Epithelial cell of proximal tubule (primary cell): ENCODE measurements around the gene ALMS1. TPM values are rescaled to one million over a fixed set of nuclear protein-coding genes. Genes with fewer than 3 reads are reported as not detected.
"Not testable (repeated sequence)": the region's sequence is repeated elsewhere in the genome, so short reads cannot be mapped to it uniquely, and the experiment has no call there.

Experiments
- DNase-seq: peaks from one replicate; pipeline ENCODE4 v3.0.0-alpha.2; 2011; ENCODE audit warnings: low read depth
- H3K4me3 ChIP-seq: 2 replicates; pipeline ENCODE4 v1.5.1; 2011; ENCODE audit warnings: low read depth, mild to moderate bottlenecking, low read length
- total RNA-seq: library from RNA; depleted of rRNA; stranded (reverse); fragments of >200 nt; gene quantifications from 2 replicates; pipeline ENCODE4 v1.2.3, GENCODE V29; 2015
- TF ChIP-seq, protein P1 (sequence below): conservative IDR thresholded peaks from 2 replicates; pipeline ENCODE4 v1.5.1; 2012; ENCODE audit warnings: low read depth, mild to moderate bottlenecking, low read length

ALMS1 gene
- total RNA-seq, 1 donor from 2014 or later, result 16.3 TPM

DNA sequence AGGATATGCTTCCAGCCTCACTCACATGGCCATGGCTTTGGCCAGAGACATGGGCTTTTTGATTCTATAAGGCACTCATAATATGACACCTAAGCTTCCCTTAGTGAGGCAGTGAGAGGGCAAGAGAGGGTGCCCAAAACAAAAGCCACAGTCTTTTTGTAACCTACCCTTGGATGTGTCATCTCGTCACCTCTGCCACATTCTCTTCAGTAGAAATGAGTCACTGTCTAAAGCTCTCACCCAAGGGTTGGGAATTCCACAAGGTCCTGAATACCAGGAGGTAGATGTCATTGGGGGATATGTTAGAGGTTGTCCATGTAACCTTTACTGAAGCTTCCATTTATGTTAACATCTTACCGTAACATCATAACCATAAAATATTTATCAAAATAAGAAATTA lies 108.4 kb downstream of the ALMS1 start:
- peak; percentile 6 for DNase-seq
- H3K4me3 ChIP-seq, result no peak overlapping the region
- TF ChIP-seq, protein P1, sequence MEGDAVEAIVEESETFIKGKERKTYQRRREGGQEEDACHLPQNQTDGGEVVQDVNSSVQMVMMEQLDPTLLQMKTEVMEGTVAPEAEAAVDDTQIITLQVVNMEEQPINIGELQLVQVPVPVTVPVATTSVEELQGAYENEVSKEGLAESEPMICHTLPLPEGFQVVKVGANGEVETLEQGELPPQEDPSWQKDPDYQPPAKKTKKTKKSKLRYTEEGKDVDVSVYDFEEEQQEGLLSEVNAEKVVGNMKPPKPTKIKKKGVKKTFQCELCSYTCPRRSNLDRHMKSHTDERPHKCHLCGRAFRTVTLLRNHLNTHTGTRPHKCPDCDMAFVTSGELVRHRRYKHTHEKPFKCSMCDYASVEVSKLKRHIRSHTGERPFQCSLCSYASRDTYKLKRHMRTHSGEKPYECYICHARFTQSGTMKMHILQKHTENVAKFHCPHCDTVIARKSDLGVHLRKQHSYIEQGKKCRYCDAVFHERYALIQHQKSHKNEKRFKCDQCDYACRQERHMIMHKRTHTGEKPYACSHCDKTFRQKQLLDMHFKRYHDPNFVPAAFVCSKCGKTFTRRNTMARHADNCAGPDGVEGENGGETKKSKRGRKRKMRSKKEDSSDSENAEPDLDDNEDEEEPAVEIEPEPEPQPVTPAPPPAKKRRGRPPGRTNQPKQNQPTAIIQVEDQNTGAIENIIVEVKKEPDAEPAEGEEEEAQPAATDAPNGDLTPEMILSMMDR, result no peak

DNA sequence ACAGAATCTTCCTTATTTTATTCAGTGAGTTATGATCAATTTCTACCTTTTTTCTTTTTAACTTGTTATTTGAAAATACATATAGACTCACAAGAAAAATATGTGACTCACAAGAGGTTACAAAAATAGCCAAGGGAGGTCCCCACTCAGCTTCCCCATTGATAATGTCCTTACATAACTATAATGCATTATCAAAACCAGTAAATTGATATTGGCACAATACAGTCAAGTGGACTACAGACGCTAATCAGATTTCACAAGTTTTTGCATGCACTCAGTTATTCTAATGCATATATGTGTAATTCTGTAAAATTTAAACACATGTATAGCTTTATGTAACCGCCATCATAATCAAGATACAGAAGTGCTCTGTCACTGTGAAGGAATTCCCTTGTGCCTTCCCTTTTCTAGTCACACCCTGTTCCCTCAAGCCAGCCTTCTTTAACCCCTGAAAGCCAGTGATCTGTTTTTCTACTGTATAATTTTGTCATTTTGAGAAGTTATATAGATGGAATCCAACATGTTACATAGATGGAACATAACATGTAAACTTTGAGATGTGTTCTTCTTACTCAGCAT lies 118.4 kb downstream of the ALMS1 start:
- TF ChIP-seq, protein P1, result no peak
- no peak for DNase-seq
- H3K4me3 ChIP-seq, result no peak overlapping the region

DNA sequence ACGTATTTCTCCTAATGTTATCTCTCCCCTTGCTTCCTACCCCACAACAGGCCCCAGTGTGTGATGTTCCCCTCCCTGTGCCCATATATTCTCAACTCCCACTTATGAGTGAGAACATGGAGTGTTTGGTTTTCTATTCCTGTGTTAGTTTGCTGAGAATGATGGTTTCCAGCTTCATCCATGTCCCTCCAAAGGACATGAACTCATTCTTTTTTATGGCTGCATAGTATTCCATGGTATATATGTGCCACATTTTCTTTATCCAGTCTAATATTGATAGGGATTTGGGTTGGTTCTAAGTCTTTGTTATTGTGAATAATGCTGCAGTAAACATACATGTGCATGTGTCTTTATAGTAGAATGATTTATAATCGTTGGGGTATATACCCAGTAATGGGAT lies 119.2 kb downstream of the ALMS1 start:
- DNase-seq, H3K4me3 ChIP-seq: not testable (repeated sequence)

DNA sequence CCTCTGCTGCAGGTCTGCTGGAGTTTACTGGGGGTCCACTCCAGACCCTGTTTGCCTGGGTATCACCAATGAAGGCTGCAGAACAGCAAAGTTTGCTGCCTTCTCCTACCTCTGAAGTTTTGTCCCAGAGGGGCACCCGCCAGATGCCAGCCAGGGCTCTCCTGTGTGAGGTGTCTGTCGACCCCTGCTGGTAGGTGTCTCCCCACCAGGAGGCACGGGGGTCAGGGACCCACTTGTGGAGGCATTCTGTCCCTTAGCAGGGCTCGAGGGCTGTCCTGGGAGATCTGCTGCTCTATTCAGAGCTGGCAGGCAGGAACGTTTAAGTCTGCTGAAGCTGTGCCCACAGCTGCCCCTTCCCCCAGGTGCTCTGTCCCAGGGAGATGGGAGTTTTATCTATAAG lies 124.8 kb downstream of the ALMS1 start:
- DNase-seq, H3K4me3 ChIP-seq: not testable (repeated sequence)

DNA sequence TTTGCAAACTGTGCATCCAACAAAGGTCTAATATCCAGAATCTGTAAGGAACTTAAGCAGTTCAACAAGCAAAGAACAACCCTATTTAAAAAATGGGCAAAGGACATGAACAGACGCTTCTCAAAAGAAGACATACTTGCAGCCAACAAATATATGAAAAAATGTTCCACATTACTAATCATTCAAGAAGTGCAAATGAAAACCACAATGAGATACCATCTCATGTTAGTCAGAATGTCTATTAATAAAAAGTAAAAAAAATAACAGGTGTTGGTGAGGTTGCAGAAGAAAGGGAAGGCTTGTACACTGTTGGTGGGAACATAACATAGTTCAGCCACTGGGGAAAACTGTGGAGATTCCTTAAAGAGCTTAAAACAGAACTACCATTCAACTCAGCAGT lies 130.4 kb downstream of the ALMS1 start:
- TF ChIP-seq, protein P1, result no peak
- no peak overlapping the region for H3K4me3 ChIP-seq
- no peak for DNase-seq

DNA sequence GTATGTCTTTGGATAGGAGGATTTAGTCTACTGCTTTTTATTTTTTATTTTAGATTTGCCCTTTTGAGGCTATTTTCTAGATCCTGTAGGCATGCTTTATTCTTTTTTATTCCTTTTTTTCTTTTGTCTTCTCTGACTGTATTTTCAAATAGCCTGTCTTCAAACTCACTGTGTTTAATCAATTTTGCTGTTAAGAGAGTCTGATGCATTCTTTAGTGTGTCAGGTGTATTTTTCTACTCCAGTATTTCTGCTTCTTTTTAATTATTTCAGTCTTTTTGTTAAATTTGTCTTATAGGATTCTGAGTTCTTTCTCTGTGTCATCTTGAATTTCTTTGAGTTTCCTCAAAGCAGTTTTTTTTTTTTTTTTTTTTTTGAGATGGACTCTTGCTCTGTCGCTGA lies 143.1 kb downstream of the ALMS1 start:
- TF ChIP-seq, protein P1, result no peak
- no peak for DNase-seq
- no peak overlapping the region for H3K4me3 ChIP-seq

DNA sequence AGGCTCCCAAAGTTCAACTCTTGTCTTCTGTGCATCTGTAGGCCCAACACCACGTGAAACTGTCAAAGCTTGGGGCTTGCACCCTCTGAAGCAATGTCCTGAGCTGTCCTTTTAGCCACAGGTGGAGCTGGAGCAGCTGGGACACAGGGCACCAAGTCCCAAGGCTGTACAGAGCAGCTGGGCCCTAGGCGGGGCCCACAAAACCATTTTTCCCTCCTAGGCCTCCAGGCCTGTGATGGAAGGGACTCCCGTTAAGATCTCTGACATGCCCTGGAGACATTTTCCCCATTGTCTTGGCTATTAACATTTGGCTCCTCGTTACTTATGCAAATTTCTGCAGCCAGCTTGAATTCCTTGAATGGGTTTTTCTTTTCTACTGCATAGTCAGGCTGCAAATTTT lies 145.1 kb downstream of the ALMS1 start:
- not testable (repeated sequence) for H3K4me3 ChIP-seq, DNase-seq

DNA sequence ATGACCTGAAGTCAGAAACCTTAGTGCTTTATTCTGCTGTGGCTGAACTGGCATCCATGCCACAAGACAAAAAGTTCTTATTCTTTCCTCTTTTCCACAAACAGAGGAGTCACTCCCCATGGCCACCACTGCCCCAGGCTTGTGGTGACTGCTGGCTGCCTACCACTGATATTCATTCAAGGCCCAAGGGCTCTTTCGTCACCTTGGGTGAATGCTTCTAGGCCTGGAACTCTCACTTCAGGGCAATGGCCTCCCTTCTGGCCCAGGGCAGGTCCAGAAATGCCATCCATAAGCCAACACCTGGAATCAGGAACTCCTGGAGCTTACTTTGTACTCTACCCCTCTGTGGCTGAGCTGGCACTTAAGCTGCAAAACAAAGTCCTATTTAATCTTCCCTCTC lies 146.7 kb downstream of the ALMS1 start:
- no peak overlapping the region for H3K4me3 ChIP-seq
- TF ChIP-seq, protein P1, result no peak
- no peak for DNase-seq

DNA sequence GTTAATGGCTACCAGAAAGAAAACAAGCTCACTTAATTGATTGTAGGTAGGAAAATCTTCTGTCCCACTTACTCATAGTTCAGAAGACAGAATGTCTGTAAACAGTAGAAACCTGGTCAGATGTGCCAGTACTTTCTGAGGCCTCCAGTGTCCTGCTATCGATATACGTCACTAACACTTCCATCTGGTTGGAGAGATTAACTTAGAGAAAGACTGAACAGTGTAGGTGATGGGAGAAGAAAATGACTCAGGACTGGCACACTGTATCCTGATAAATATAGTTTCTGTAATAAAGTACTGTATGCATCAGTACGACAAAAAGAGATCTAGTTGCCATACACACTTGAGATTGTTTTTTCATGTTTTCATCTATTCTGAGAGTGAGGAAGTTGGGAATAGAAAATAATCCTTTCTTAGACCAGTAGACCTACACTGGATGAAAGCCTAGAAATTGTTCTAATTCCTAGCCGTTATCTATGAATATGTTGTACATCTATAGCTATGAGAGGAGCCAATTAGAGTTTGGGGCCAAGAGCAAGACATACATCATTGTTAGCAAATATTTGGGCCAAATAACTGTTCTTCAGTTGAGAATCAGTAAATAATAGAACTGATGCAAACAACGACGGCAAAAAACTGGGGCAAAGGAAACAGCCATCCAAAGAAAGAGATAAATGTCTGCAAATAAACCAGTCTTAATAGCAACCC lies 150.7 kb downstream of the ALMS1 start:
- no peak for DNase-seq
- TF ChIP-seq, protein P1, result no peak
- H3K4me3 ChIP-seq, result no peak overlapping the region

DNA sequence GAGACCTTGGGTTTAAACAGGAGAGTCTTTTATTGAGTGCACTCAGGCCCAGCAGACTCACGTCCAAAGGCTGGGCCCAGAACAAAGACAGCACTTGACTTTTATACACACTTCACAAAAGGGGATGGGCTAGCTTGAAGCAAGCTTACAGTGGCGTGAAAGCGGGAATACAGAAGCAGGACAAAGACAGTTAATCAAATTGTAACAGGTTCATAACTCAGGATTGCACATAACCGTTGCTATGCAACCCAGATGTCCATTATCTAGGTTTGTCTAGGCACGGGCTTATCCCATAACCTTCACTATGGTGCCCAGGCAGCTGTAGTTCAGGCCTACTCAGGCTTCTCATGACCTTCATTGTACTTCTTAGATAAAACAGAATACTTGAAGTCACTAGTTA lies 175.2 kb downstream of the ALMS1 start:
- not testable (repeated sequence) for DNase-seq, H3K4me3 ChIP-seq
